ENCODE results near the gene EFL1.

DNA sequence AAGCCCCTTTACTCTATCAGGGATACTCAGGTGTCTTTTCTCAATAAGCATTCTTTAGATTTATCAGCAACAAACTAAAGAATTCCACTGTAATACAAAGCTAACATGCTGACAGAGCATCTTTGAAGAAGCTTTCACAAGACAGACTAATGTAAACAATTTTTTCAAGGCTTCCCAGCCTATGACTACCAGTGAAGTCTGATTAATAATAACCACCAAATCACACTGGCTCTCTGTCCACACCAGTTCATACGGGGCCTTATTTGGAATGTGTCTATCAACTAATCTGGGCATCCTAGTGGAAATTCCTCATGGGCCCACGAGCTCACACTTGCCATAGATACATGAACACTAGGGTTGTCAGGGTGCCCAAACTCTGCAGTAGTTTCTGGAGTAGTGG, 84.5 kb downstream of the EFL1 start:
- TF ChIP-seq, protein P1, sequence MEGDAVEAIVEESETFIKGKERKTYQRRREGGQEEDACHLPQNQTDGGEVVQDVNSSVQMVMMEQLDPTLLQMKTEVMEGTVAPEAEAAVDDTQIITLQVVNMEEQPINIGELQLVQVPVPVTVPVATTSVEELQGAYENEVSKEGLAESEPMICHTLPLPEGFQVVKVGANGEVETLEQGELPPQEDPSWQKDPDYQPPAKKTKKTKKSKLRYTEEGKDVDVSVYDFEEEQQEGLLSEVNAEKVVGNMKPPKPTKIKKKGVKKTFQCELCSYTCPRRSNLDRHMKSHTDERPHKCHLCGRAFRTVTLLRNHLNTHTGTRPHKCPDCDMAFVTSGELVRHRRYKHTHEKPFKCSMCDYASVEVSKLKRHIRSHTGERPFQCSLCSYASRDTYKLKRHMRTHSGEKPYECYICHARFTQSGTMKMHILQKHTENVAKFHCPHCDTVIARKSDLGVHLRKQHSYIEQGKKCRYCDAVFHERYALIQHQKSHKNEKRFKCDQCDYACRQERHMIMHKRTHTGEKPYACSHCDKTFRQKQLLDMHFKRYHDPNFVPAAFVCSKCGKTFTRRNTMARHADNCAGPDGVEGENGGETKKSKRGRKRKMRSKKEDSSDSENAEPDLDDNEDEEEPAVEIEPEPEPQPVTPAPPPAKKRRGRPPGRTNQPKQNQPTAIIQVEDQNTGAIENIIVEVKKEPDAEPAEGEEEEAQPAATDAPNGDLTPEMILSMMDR (conservative IDR thresholded peaks at IDR 0.05 in 1 of 2, IDR thresholded peaks at IDR 0.05 in 1 of 2; ENCODE audit: low read depth in 1 of 2, low read length in 2 of 2): no peak
- TF ChIP-seq EZH2 (IDR thresholded peaks at IDR 0.05; ENCODE audit: low read length, missing control alignments): no peak

Data from fibroblast of lung (primary cell).